DOHH2 (cell line): ENCODE data around the gene REC8.

Source experiments
- EZH2phosphoT487 ChIP-seq: fragments of 200-600 bp; sonication (generic); IDR thresholded peaks from 2 replicates; pipeline ENCODE4 v1.6.1; 2017; ENCODE audit warnings: borderline replicate concordance, mild to moderate bottlenecking, antibody characterized with exemption, low read length, moderate library complexity, mixed read lengths
- TF ChIP-seq, protein P1 (sequence below): fragments of 200-600 bp; sonication (generic); IDR thresholded peaks from one replicate; pipeline ENCODE4 v1.5.1; 2014; ENCODE audit warnings: antibody characterized with exemption, mild to moderate bottlenecking, low read depth, low read length; ENCODE audit not compliant: poor library complexity, severe bottlenecking

DNA sequence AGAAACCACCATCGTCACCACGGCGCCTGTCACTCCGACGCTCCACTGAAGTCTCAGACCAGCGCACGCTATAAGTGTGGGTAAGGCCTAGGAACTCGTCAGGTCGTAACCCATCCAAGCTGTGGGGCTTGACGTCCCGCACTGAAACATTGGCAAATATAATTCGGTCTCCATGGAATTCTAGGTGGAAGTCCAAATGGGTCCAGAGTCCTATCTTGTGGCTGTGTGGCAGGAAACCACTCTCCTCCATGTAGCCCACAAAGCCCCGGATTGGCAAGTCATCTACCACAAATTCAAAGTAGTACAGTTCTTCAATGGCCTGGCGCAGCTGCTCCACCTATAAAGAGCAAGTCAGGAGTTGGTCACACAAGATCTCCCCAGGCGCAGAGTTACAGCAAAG is 21.1 kb downstream of the REC8 start:
- TF ChIP-seq, protein P1, sequence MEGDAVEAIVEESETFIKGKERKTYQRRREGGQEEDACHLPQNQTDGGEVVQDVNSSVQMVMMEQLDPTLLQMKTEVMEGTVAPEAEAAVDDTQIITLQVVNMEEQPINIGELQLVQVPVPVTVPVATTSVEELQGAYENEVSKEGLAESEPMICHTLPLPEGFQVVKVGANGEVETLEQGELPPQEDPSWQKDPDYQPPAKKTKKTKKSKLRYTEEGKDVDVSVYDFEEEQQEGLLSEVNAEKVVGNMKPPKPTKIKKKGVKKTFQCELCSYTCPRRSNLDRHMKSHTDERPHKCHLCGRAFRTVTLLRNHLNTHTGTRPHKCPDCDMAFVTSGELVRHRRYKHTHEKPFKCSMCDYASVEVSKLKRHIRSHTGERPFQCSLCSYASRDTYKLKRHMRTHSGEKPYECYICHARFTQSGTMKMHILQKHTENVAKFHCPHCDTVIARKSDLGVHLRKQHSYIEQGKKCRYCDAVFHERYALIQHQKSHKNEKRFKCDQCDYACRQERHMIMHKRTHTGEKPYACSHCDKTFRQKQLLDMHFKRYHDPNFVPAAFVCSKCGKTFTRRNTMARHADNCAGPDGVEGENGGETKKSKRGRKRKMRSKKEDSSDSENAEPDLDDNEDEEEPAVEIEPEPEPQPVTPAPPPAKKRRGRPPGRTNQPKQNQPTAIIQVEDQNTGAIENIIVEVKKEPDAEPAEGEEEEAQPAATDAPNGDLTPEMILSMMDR: no peak
- no peak for TF ChIP-seq EZH2phosphoT487
